Esophagus squamous epithelium (tissue), 4 donors: ENCODE results near the gene NECTIN1.

Experiments
- POLR2A ChIP-seq, 4 donors: fragments of 450-650 bp; IDR thresholded peaks; one replicate each; pipeline ENCODE4 v1.6.1; 2017; ENCODE audit warnings: antibody characterized with exemption in 4 of 4, mild to moderate bottlenecking in 4 of 4, moderate library complexity in 3 of 4
- TF ChIP-seq, protein P1 (sequence below), 6 experiments: fragments of 450-650 bp in 4 of 6; fragments of 200-600 bp in 2 of 6; sonication (generic) in 2 of 6; IDR thresholded peaks; one replicate each; pipeline ENCODE4 v1.5.1; 2016 to 2019; ENCODE audit warnings: antibody characterized with exemption in 6 of 6, mild to moderate bottlenecking in 4 of 6, moderate library complexity in 4 of 6

DNA sequence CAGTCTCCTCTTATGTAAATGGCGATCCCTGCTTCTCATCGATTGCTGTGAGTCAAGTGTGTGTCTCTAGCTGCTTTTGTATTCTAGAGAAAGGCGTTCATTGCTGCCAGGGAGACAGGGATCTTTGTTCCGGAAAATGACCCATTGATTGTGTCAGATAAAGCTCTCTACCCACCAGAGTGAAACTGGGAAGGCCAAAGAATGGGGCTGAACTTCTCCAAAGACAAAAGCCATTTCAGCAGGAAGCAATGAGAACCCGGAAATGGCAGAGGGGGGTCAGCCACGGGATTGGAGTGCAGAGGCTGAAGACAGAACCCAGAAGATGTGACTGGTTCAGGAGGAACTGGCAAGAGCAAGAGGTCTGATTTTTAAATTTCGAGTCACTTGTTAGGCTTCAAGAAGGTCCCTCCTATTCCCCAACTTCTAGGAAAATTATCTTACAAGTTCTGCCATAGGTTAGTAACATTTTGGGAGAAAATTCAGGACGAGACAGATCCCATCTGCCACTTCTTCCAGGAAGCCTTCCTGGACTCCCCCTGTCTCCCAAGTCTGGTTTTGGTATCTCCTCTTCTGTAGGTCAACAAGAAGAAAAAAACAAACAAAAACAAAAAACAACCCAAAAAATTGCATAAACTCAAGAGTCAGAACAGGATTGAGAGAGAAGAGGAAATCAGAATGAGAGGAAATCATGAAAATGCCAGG lies 110.6 kb downstream of the NECTIN1 start:
- TF ChIP-seq, protein P1, sequence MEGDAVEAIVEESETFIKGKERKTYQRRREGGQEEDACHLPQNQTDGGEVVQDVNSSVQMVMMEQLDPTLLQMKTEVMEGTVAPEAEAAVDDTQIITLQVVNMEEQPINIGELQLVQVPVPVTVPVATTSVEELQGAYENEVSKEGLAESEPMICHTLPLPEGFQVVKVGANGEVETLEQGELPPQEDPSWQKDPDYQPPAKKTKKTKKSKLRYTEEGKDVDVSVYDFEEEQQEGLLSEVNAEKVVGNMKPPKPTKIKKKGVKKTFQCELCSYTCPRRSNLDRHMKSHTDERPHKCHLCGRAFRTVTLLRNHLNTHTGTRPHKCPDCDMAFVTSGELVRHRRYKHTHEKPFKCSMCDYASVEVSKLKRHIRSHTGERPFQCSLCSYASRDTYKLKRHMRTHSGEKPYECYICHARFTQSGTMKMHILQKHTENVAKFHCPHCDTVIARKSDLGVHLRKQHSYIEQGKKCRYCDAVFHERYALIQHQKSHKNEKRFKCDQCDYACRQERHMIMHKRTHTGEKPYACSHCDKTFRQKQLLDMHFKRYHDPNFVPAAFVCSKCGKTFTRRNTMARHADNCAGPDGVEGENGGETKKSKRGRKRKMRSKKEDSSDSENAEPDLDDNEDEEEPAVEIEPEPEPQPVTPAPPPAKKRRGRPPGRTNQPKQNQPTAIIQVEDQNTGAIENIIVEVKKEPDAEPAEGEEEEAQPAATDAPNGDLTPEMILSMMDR (IDR thresholded peaks at IDR 0.05) = no peak
- TF ChIP-seq POLR2A (IDR thresholded peaks at IDR 0.05) = no peak
